Stimulated activated CD4-positive, alpha-beta T cell treated with anti-CD3 and anti-CD28 coated beads, Interleukin-1b, Interleukin-23, amount 100 ng/mL, for 1 hour (primary cell): ENCODE data around the gene ITIH4.

Experiments
- DNase-seq, 2 donors: peaks; one replicate each; pipeline ENCODE4 v3.0.0-alpha.2; 2020; ENCODE audit warnings: low read depth in 2 of 2

The ITIH4 gene

GRCh38 chr3:52769786-52770455 is 60.6 kb downstream of the ITIH4 start:
- no peak for DNase-seq

- no peak for DNase-seq
These were observed 67.0 kb downstream of the ITIH4 start for GRCh38 chr3:52763466-52763865.
